GM19372 (cell line): ENCODE results near the gene NR2F6.

ENCODE experiments used
- ATAC-seq: cut with Tn5 transposase; IDR thresholded peaks from one replicate; pipeline ENCODE4 v1.9.1; 2021; ENCODE audit warnings: mild to moderate bottlenecking, low read depth, moderate library complexity; ENCODE audit not compliant: unreplicated experiment

The NR2F6 gene

DNA sequence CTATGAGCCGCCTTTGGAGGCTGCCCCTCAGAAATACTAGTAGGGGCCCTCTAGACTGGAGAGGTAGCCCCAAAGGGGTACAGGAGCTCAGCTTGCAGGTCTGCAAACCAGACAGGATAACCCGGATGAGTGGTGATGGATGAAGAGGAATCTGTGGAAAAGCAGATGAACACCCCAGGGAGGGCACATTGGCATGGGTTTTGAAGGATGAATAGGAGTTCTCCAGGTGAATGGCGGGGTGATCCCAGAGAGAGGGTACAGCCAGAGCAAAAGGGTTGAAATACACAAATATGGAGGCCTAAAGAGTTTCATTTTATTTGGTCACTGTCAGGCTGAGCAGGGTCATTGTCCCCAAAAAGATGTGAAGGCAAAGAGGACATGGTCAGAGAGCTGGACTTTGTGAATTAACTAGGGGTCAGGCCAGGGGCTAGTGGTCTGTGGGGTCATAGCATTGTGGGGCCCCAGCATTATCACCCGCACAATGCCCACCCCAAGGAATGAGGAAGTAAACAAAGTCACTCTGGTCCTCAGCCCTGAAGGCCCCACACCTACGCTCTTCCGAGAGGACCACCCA is 4.8 kb downstream of the NR2F6 start:
- ATAC-seq, result no peak

DNA sequence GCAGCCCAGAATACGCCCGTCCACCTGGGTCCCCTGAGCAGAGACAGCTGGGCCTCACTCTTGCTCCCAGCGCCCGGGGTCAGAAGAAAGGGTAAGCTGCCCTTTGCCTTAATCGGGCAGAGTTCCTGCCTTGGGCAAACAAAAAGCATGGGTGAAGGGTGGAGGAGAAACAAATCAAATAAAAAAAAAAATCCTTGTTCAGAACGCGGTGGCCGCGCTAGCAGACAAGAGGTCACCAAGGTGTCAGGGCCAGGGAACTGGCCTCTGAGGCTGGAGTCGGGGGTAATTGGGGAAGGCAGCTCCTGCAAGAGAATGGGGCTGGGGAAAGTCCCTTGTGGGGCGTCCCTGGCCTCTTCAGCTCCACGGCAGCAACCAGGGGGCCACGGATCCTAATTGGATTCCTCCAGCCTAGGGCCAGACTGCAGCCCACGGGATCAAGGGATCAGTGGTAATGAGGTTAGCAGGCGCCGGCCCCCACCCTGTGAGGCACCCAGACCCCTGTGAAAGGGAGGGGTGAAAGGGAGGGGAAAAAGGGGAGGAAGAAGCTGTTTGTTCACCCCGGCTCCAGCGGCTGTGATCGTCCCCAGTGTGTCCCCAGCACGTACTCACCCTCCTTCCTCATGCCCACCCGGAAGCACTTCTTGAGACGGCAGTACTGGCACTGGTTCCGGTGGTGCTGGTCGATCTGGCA is 5.5 kb downstream of the NR2F6 start:
- ATAC-seq, result no peak

DNA sequence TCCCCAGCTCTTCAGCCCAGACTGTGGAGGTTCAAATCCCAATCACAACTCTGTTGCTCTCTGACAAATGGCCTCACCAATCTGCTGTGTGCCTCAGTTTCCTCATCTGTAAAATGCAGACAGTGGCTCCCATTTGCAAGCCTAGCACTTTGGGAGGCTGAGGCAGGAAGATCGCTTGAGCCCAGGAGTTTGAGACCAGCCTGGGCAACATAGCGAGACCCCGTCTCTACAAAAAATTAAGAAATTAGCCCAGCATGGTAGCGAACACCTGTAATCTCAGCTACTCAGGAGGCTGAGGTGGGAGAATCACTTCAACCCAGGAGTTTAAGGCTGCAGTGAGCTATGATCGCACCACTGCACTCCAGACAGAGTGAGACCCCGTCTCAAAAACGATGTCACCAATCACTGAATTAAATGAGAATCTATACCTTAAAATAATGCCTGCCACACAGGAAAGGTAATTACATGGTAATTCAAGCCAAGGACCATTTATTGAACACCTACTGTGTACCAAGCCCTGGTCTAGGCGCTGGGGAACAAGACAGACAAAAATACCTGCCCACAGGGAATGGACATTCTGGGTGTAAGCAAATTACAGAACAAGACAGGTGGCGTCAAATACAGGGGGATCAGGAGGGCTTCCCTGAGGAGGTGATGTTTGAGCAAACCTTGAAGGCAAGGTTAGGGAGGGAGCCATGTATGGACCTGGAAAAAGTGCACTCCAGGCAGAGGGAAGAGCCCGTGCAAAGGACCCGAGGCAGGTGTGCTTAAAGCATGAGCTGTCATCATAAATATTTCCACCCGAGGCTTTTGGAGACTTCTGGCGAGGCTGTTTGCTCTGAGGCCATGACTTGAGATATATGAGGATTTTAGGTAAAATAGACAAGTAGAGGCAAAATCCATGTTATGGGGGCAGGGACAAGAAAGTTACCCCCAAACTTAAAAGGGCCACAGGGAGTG is 7.7 kb downstream of the NR2F6 start:
- ATAC-seq, result no peak

DNA sequence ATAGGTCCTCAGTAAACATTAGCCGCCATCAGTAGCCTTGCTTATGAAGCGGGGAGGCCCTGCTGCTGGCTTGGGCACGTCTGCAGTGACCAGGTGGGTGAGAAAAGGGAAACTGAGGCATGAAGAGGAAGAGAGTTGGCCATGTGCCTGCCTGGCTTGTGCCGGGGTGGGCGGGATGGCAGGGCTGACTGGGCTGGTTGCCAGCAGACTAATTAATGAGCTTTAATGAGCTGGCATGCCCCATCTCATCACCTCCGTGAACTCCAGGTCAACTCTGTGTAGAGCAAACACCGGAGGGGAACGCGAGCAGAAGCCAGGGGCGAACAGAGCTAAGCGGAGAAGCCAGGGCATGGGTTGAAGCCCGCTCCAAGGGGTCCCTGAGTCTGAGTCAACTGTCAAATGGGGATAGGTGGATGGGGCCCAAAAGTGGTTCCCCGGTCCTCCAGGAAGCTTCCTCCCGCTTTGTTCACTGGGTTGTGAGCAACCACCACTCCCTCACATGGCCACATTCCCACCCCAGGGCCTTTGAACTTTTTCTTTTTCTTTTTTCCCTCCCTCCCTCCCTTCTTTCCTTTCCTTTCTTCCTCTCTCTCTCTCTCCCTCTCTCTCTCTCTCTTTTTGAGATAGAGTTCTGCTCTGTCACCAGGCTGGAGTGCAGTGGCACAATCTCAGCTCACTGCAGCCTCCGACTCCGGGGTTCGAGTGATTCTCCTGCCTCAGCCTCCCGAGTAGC is 8.7 kb downstream of the NR2F6 start:
- ATAC-seq, result no peak

DNA sequence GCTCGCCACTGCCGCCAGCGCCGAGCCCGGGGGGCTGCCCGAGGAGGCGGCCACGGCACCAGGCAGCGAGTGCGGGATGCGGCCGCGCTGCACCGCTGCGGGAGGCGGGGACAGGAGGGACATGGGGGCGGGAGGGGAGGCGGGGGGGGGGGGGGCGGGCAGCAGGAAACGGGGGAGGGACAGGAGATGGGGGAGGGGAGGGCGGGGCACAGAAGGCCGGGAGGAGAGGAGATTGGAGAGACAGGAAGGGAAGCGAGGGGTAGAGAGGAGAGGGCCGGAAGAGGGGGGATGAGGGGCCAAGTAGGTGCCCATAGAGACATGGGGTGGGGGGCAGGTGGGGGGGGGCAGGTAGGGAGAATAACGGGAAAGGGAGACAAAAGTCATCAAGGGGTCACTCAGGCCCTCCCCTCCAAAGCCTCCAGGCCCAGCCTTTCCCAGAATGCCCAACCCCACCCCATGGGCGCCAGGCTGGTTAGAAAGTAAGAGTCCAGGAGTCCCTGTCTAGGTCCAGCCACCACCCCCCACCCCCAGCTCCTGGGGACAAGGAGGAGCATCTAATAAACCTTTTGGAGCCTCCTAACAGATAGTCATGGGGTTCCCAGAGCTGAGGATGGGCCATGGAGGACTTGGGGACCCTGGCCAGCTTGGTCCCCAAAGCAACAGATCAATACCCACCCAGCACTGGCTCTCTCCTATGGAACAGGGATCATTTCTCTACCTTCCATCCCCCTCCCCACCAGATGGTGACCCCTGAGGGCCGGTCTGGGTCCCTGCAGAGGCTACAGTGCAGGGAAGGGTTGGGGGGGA is 9.5 kb downstream of the NR2F6 start:
- no peak for ATAC-seq

DNA sequence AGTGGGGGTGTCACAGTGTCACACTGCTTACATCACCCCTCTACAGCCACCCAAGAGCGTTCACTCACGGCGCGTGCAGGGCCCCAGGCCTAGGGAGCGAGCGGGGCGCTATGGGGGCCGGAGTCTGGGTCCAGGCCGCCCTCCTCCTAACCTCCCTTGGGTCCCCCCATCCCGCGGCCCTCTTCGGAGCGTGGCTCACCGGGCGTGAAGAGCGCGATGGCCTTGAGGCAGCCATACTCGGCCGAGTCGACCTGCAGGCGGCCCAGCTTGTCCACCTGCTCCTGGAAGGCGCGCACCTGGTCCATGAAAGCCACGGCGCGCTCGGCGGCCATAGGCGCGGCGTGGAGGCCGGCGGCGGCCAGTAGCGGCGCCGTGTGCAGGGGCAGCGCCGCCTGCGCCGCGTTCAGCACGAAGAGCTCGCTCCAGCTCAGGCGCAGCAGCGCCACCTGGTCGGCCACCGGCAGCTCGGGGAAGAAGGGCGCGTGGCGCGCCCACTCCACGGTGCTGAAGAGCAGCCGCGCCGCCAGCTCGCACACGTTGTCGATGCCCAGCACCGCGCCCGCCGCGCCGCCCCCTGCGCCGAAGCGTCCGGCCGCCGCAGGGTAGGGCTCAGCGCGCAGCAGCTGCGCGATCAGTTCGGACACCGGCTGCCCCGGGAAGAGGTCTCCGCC is 10.3 kb downstream of the NR2F6 start:
- no peak for ATAC-seq

DNA sequence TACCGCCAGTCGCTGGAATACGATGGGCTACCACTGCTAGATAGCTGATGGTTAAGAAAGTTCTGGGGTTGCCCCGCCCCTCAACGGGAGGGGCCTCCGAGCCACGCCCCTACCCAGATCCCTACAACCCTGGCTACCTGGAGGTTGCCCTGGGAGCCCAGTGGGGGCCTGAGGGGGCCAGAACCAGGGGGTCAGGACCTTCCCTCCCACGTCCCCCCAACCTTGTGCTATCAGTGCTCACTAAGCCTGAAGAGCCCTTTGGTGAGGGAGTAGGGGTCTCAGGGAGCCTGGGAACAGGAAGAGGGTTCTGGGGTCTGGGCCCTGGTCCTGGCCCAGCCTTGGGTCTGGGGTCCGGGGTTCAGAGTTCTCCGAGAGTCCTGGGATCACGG is 10.8 kb downstream of the NR2F6 start:
- ATAC-seq, result no peak

DNA sequence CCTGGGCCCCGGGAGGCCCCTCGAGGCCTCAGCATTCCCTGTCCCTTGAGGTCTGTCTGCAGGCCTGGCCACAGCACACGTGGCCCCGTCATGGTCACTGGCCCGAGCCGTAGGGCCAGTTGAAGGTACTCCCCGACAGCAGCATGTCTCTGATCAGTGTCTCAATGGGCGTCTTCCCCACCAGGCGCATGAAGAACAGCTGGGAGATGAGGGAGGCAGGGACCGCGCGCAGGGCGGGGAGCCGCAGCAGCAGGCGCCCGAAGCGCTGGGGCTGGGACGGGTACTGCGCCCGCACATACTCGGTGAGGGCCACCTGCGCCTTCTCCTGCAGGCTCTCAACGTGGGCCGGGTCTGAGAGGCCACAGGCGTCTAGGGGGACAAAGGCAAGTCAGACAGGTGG is 13.5 kb downstream of the NR2F6 start:
- no peak for ATAC-seq

DNA sequence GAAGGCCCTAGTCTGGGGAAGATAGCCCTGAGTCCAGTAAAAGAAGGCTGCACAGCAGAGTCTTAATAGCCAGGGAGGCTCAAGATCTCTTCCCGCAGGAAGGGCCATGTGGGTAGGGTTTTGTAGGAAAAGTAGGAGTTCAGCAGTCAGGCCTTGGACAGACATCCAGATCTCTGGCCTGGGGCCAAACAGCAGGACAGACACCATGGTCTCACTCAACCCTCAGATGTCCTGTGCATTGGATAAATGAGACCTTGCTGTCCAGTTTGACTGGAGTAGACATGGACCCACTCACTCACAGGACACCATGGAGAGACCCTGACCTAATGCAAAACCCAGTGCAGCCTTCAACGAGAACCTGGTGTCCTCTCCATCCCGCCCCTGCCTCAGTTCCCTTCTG is 15.8 kb downstream of the NR2F6 start:
- no peak for ATAC-seq

DNA sequence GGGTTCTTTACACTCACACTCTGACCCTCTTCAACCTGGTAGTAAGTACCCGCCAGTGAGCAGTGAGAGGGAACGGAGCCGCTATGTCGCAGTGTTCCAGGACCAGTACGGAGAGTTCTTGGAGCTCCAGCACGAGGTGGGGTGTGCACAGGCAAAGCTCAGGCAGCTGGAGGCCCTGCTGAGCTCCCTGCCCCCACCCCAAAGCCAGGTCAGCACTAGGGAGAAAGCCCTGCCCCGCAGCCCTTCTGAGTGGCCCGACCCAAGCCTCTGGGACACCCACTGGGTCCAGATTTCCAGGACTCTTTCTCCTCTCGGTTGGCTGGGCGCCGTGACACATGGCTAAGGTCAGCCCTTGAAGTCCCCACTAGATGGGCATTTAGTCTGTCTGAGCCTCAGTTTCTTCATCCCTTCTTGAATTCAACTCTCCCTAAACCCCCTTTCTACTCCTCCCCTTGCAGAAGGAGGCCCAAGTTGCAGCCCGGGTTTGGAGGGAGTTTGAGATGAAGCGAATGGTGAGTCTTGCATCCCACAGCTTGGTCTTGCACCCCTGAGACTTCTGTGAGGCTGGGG is 17.8 kb downstream of the NR2F6 start:
- no peak for ATAC-seq

DNA sequence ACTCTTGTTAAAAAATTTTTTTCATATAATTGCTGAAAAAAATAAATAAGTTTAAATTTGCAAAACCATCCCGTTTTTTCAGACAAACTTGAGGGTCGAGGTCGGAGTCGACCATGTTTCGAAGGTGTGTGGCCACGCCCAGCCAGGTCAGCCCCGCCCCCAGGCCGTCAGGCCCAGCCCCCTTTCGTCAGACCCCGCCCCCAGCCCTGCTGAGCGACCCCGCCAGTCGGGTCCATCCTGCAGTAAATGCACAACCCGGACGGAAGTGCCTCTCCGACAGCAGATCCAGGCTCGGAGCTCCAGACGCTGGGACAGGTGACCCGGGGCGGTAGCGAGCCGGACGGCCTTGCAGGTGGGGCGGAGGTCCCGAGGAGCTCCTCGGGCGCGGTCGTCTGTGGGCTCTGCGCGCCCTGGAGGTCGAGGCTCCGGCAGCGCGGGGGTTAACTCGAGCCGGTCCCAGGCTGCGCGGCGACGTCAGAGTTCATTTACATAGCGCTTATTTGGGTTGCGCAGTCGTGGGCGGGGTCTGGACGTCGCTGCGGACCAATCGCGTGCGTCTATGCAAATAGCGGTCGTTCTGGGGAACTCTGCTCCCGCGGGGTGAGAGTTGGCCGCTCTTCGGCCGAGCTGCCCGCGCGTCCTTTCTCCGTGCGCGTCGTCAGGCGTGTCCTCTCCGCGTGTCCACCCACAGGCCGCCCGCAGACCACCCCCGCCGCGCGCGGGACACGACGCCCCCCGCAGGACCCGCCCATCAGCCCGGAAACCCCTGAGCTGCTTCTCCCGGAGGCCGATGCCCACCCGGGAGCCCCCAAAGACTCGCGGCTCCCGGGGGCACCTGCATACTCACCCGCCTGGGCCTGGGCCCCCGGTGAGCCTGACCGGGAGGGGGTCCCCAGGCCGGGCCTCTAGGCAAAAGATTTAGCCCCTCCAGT is 19.5 kb downstream of the NR2F6 start, which contains the start of gene OCEL1:
Gene OCEL1, plus strand, starts transcription at position 225 of the 932 bp plus-strand sequence. Its CDS starts 22 bp downstream, at position 247.
- ATAC-seq, result peak; percentile 92

DNA sequence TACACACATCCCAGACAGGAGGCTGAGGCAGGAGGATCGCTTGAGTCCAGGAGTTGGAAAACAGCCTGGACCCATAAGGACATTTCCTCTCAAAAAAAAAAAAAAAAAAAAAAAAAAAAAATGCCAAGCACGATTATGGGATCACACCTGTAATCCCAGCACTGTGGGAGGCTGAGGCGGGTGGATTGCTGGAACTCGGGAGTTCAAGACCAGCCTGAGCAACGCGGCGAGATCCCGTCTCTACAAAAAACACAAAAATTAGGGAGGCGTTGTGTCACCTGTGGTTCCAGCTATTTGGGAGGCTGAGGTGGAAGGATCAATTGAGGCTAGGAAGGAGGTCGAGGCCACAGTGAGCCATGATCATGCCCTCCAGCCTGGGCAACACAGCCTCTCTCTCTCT is 20.7 kb downstream of the NR2F6 start:
- ATAC-seq, result no peak

DNA sequence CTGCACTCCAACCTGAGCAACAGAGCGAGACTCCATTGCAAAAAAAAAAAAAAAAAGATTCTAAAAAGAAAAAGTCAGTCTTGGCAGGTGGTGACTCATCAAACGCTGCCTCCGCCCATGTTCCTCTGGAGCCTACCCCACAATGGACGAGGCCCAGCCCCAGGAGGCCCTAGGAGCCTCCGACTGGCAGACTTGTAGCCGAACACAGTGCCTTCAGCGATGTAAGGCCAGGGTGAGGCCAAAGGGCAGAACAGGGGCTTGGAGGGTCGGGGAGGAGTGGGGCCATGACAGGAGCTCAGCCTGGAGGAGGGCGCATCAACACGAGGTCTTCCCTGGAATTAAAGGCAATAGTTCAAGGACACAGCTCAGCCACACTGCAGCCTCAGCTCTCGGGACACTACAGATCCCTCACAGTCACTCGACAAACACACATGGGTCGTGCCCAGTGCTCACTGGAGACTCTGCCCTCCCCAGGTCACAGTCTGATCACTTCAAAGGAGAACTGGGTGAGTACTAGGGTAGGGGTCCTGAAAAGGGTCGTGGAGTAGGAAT is 25.4 kb downstream of the NR2F6 start:
- no peak for ATAC-seq

DNA sequence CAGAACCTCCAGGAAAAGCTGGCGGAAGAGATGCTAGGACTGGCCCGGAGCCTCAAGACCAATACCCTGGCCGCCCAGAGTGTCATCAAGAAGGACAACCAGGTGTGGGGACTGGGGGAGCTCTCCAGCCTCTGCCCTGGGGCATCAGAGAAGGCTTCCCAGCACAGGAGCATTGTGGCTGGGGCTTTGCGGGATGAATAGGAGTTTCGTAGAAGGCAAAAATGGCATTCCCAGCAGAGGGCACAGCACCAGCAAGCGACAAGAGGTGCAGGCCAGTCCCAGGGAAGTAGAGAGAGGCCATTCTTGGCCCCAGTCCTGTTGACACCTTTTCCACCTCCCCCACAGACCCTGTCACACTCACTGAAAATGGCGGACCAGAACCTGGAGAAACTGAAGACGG is 26.4 kb downstream of the NR2F6 start:
- no peak for ATAC-seq

DNA sequence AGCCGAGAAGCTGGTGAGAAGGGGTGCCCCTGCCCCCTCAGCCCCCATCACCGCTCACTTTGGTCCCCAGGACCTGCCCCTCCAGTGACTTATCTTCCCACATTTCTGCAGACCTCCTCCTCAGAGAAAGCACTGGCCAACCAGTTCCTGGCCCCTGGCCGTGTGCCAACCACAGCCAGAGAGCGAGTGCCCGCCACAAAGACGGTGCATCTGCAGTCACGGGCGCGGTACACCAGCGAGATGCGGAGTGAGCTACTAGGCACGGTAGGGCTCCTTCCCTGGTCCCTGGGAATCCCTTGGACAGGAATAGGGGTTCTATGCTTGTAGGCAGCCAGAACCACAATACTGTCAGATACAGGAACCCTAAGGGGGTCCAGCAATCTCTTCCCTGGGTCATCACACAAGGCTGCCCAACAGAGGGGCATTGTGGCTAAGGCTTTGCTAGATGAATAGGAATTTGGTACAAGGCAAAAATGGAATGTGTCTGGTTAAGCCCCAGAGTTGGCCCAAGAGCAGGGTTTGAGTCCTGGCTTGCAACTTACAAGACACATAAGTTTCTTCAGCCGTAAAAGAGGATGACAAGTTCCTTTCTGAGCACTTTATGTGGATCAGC is 29.6 kb downstream of the NR2F6 start:
- no peak for ATAC-seq

DNA sequence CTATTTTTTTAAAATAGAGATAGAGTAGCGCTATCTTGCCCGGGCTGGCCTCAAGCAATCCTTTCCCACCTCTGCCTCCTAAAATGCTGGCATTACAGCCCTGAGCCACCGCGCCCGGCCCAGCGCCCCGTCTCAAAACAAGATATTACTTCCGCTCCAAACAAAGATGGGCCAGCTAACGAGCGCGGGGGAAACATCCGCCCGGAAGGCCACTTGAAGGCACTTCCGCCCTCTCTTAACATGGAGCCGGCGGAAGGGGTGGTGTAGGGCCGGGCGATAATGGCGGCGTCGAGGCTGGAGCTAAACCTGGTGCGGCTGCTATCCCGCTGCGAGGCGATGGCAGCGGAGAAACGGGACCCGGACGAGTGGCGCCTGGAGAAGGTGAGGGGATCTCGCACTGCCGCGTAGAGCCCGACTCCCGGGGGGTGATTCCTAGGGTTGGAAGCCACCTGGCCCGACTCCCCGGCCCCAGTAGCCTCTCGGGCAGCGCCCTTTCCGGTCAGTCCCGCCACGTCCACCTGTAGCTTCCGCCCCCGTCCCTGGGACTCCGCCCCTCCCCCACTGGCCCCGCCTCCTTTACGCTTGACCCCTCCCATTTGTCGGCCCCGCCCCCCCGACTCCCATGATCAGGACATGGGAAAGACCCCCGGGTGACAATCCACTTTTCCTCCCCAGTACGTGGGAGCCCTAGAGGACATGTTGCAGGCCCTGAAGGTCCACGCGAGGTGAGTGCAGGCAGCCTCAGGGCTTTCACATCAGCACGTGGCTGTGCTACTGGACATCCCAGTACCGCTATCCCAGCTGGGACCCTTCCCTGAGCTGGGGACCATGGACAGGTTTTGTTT is 30.4 kb downstream of the NR2F6 start, which contains the start of gene USE1:
Gene USE1, plus strand, starts transcription at position 231 of the 845 bp plus-strand sequence. Its CDS starts 49 bp downstream, at position 280.
- ATAC-seq, result peak; percentile 94
